Hematopoietic multipotent progenitor cell (in vitro differentiated cells): ENCODE measurements around the gene PGS1. TPM values are rescaled to one million over a fixed set of nuclear protein-coding genes. Genes with fewer than 3 reads are reported as not detected.

Source experiments
- DNase-seq, 3 donors: peaks; one replicate each; pipeline ENCODE4 v3.0.0-alpha.2; 2011 to 2015; ENCODE audit warnings: low read depth in 2 of 3, low spot score in 2 of 3
- total RNA-seq: library from RNA; depleted of rRNA; stranded (reverse); fragments of >200 nt; gene quantifications from one replicate; pipeline ENCODE4 v1.2.3, GENCODE V29; 2012

The PGS1 gene
- total RNA-seq, 1 donor = 101 TPM

DNA sequence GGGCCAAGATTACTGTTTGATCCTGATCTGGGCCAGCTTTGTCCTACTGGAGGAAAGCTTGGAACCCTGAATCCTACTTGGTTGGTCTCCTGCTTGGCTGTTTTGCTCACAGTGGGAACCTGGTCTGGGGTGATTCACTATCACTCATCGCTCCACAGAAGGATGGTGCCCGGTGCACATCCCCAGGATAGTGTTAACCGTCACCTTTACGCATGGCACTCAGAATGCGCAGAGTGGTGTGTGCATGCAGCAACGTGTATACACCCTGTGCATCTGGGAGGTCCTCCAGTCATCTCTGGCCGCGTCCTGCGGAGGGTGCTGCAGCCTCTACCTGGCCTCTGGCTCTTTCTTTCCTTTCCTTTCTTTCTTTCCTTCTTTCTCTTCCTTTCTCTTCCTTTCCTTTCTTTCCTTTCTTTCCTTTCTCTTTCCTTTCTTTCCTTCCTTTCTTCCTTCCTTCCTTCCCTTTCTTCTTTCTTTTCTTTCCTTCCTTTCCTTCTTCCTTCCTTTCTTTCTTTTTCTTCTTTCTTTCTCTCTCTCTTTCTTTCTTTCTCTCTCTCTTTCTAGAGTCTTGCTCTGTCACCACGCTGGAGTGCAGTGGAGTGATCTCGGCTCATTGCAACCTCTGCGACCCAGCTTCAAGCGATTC is 31.7 kb upstream of the PGS1 start:
- DNase-seq = no peak

- no peak for DNase-seq
These were observed 31.0 kb upstream of the PGS1 start for GRCh38 chr17:78347453-78347852.

- no peak for DNase-seq
These were observed 30.2 kb upstream of the PGS1 start for GRCh38 chr17:78348055-78348770.

DNA sequence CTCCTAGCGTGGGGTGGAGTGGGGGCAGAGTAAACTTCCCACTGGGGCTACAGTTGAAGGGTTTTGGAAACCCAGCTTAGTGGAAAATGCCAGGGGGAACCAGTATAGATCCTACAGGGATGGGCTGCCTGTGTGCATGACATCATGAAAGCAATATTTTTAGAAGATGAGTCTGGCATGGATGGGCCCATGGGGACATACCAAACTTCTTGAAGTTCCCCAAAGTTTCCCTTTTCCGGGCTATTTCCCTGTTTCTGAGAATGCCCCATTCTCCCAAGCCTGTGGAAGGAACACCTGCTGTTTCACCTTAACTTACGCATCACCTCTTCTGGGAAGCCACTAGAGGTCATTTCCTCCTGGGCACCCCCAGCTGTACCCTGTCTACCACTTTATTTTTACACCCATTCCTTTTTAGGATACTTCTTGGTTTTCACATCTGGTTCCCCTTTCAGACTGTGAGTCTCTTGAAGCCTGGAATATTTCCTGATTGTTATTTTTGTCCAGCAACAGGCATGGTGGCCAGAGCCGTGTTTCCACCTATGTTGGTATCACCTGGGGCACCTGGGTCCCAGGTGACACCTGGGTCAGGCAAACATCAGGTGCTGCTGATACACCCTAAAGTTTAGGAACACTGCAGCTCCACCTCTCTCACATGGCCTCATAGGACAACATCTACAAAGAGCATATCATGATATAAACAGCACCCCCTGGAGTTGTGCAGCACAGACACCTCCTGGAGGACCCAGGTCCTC is 28.4 kb upstream of the PGS1 start:
- no peak for DNase-seq

DNA sequence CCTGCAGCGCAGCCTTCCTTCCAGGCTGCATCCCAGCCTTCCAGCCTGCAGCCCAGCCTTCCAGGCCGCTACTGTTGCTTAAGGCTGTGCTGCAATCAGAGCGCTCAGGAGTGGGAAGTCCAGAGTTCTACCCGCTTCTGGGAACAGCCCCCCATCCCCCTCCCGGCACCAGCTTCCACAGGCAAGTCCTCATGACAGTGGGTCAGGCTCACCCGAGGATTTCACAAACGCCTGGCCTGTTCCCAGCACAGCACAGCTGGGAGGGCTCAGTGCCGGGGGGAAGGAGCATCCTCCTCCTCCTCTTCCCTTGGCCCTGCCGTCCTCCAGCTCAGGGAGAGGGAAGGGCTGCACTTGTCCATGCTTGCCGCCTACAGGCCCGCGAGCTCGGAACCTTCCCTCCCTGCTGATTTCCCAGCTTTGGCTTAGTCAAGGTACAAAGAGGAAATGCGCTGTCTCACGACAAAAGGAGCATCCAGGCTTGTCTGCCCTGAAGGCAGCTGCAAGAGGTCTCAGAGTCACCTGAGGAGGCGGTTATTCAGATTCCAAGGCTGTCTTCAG is 26.9 kb upstream of the PGS1 start:
- no peak for DNase-seq

- no peak for DNase-seq
These were observed 24.6 kb upstream of the PGS1 start for GRCh38 chr17:78353834-78354233.

DNA sequence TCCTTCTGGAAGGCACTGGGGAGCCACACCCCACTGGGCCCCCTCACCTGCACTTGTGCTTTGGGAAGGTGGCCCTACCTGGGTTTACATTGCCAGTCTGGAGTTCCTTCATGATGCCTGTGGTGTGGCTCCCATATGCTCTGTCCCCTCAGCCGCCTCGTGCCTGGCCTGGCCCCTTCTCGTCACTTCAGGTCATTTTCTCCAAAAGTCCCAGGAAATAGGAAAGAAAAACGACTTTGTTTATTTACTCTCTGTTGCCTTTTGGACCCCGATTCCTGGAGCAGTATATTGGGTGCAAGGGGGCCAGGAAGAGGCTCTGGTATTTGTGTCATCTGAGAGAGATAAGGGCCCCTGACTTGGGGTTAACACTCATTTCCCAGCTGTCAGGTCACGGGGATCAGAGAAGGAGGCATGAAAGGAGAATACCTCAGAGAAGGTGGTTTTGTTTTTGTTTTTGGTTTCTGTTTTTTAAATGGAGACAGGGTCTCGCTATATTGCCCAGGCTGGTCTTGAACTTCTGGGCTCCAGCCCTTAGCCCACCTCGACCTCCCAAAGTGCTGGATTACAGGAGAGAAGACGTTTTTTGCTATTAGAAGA is 23.3 kb upstream of the PGS1 start:
- DNase-seq = no peak

- DNase-seq = no peak
These were observed 22.7 kb upstream of the PGS1 start for GRCh38 chr17:78355701-78356100.

DNA sequence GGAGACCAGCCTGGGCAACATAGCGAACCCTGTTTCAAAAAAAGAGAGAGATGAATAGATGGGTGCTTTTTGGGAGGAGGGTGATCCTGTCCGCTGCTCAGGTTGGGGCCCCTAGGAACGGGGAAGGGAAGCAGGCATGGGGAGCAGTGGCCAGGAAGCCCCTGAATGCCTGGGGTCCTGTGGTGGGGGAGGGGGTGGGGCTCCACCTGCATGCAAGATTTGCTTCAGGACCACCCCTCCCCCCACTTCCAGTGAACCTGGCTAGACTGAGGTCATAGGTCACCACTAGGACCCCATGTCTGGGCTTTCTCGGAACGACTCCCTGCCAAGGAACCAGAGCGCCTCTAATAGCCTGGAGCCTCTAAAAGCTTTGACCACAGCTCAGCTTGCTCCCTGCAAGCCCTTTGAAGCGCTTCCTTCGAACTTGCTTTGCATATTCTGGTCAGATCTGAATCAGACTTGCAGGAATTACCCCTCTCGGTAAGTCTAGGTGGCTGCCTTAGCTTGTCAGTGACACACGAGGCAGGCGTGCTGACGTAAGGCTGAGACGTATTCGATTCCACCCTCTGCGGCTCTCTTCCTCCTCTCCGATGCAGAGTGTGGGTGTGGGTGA is 22.2 kb upstream of the PGS1 start:
- DNase-seq = peak; percentile 53 to 81 (median 64)

- DNase-seq = no peak
These were observed 21.3 kb upstream of the PGS1 start for GRCh38 chr17:78357177-78357586.

- no peak for DNase-seq
These were observed 20.5 kb upstream of the PGS1 start for GRCh38 chr17:78357672-78358537.

DNA sequence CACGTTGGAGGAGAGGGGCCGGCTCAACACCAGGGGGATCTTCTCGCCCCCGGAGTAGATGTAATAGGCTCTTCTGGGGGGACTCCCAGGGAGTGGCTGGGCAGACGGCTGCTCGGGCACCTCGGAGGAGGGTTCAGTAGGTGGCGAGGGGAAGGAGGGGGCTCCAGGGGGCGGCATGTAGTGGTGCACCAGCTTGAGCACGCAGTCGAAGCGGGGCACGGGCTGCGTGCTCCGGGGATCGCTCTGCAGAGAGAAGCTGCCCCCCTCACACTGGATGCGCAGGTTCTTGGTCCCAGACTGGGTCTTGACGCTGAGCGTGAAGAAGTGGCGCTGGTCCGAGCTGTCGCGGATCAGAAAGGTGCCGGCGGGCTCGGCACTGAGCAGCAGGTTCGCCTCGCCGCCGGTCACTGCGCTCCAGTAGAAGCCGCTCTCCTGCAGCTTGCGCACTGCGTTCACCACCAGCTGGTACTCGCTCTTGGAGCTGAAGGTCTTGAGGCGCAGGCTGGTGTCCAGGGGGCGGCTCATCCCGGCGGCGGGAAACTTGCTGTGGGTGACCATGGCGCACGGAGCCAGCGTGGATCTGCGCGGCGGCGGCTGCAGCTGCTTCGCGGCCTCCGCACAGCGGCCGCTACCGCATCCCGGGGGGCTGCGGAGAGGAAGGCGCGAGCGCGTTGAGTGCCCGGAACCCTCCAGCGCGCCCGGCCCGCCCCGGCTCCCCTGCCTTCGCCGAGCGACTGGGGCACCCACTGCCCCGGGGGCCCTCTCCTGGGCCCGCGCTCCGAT is 19.7 kb upstream of the PGS1 start:
- DNase-seq = no peak

DNA sequence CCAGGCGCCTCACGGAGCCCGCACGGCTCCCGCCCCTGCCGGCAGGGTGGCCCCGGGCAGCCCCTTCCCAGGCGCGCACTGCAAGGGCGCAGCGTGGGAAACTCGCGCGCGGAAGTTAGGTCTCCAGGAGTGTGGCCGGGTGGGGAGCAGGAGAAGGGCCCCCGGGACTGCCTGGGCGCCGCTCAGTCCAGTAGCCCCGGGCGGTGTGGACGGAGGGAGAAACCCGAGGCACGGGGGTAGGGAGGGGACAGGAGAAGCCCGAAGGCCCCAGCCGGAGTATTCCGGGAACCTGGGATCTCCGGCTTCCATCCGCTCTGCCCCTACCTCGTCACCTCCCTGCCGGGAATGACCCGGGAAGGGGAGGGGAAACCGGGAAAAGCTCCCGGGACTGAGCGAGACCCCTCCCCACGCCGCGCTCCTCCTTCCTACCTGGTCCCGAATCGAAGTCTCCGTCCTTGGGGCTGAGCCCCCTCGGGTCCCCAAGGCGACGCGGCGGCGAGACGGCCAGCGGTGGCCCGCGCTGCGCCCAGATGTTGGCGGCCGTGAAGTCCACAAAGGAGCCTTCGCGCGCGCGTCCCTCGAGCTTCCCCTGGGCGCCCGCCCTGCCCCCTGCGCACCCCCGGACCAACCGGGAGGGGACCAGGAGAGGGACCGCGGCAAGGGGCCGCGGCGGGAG is 19.0 kb upstream of the PGS1 start:
- no peak for DNase-seq

DNA sequence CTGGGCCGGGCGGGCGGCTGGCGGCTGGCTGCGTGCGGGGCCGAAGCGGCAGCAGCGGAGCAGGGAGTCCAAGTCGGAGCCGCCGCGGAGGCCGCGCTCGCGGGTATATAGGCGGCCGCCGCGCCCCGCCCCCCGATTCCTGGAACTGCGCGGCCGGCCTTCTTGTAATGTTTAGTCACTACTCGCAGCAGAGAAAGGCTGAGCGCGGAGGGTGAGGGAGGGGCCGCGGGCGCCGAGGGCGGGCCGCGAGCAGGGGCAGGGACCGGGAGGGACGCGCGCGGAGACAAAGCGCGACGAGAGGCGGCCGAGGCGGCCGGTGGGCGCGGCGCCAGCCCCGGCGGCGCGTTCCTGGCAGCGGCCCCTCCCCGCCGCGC is 18.5 kb upstream of the PGS1 start, which contains the start of gene SOCS3:
TSS of gene SOCS3 (minus strand) at position 81 of the 374 bp plus-strand sequence. CDS start 982 bp downstream, outside the sequence.
- DNase-seq = peak; percentile 97 to 98 (median 97)

DNA sequence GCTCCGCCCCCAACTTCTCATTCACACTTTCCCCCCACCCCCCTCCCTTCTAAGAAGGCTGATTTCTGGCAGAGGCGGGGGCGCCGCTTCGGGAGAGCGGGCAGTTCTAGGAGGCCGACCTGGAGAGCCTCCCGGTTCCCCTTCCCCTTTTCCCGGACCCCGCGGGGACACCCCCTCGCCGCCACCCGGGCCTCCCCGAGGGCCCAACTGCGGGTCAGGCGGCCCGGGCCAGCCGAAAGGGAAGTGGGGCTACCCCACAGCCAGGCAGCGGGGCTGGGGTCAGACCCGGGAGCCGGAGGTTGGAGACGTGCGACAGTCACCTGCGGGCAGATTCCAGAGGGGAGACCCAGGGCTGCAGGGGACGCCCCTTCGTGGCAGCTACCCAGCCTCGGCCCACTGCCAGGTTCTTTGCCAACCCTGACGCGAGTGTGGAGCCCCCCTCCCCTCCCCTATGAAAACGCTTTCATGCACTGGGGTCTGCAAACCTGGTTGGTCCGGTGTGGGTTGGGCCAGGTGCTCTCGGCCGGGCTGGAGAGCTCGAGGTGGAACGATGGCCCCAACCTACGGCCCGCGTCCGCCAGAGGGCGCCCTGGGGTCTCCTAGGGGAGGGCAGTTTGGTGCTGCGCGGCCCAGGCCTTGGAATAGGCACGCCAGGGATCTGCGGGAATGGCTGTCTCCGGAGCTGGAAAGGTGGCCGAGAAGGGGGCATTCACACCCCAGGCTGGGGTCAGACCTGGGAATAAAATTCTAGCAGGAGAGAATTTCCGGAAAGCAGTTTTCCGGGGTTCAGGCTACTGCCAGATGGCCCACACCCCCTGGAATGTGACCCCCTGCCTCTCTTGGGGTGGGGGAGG is 17.9 kb upstream of the PGS1 start:
- DNase-seq = peak; percentile 70 to 88 (median 82)

- peak in 1 of 3 donors; percentile 51 for DNase-seq
These were observed 17.2 kb upstream of the PGS1 start for GRCh38 chr17:78361225-78361701.

DNA sequence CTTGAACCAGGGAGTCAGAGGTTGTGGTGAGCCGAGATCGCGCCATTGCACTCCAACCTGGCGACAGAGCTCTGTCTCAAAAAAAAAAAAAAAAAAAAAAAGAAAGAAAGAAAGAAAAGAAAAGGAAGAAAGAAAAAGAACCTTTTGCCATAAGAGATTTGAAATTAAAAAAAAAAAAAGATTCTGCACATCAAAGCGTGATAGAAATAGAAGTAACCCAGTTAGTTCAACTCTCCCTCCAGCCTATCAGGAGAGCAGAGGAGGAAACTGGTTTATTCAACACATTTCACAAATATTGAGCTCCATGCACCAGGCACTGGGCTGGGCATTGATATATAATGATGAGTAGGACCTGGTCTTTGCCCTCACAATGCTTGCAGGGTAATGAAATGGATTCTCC is 16.2 kb upstream of the PGS1 start:
- DNase-seq = no peak
